WTC11 (cell line): ENCODE data around the gene RRAS. TPM values are rescaled to one million over a fixed set of nuclear protein-coding genes. Genes with fewer than 3 reads are reported as not detected.

ENCODE experiments used
- ATAC-seq: fragments of 200-7000 bp; cut with Tn5 transposase; 2 replicates; pipeline ENCODE4 v1.10.0; 2021; ENCODE audit warnings: mild to moderate bottlenecking, moderate library complexity
- CTCF ChIA-PET: fragments of 300-600 bp; sonication (Branson Sonifier 250); formaldehyde crosslinking; loops from one replicate; lab custom pipeline; 2021; ENCODE audit warnings: antibody characterized with exemption; lab: Charles Lee
- POLR2A ChIA-PET: fragments of 350-600 bp; sonication (Branson Sonifier 250); formaldehyde crosslinking; loops from one replicate; lab custom pipeline; 2021; ENCODE audit warnings: antibody characterized with exemption; lab: Charles Lee
- DNase-seq: peaks from one replicate; pipeline ENCODE4 v3.0.0; 2021; ENCODE audit warnings: low spot score
- H3K27ac Mint-ChIP-seq: 2 replicates; pipeline ENCODE4 v1.8.0; 2021; ENCODE audit warnings: mixed read lengths
- H3K27me3 Mint-ChIP-seq: 2 replicates; pipeline ENCODE4 v1.8.0; 2021; ENCODE audit warnings: low read depth, mild to moderate bottlenecking, moderate library complexity, mixed read lengths
- H3K36me3 Mint-ChIP-seq: 2 replicates; pipeline ENCODE4 v1.8.0; 2021; ENCODE audit warnings: mixed read lengths
- H3K4me1 Mint-ChIP-seq: 2 replicates; pipeline ENCODE4 v1.8.0; 2022; ENCODE audit warnings: mixed read lengths
- H3K4me3 Mint-ChIP-seq: 2 replicates; pipeline ENCODE4 v1.8.0; 2021; ENCODE audit warnings: mild to moderate bottlenecking, moderate library complexity, mixed read lengths
- H3K9me3 Mint-ChIP-seq: 2 replicates; pipeline ENCODE4 v1.8.0; 2021; ENCODE audit warnings: mixed read lengths
- ATF2 ChIP-seq: sonication (generic); formaldehyde crosslinking; IDR thresholded peaks from 2 replicates; pipeline ENCODE4 v1.8.1; 2022; ENCODE audit warnings: low read depth, missing genetic modification reagents, borderline replicate concordance
- ATF3 ChIP-seq: sonication (generic); formaldehyde crosslinking; conservative IDR thresholded peaks from 2 replicates; pipeline ENCODE4 v1.8.1; 2022; ENCODE audit warnings: mild to moderate bottlenecking, missing genetic modification reagents
- ATF6 ChIP-seq: sonication (generic); formaldehyde crosslinking; IDR thresholded peaks from 2 replicates; pipeline ENCODE4 v1.8.1; 2023; ENCODE audit warnings: mild to moderate bottlenecking, missing genetic modification reagents
- E2F5 ChIP-seq: sonication (generic); formaldehyde crosslinking; IDR thresholded peaks from 2 replicates; pipeline ENCODE4 v1.8.1; 2022; ENCODE audit warnings: mild to moderate bottlenecking, moderate library complexity, missing genetic modification reagents
- EMX1 ChIP-seq: fragments of 250-450 bp; sonication (Bioruptor Pico); IDR thresholded peaks from 2 replicates; pipeline ENCODE4 v1.8.0; 2021; ENCODE audit warnings: mild to moderate bottlenecking
- GTF2I ChIP-seq: fragments of 250-450 bp; sonication (Bioruptor Pico); conservative IDR thresholded peaks from 2 replicates; pipeline ENCODE4 v1.4.0; 2021; ENCODE audit warnings: mild to moderate bottlenecking
- KAT7 ChIP-seq: sonication (generic); formaldehyde crosslinking; IDR thresholded peaks from 2 replicates; pipeline ENCODE4 v1.8.1; 2023; ENCODE audit warnings: missing genetic modification reagents, mild to moderate bottlenecking, borderline replicate concordance
- PRDM15 ChIP-seq: sonication (generic); formaldehyde crosslinking; IDR thresholded peaks from 2 replicates; pipeline ENCODE4 v1.8.0; 2022; ENCODE audit warnings: missing genetic modification reagents
- PRRX2 ChIP-seq: fragments of 250-450 bp; sonication (Bioruptor Pico); IDR thresholded peaks from 2 replicates; pipeline ENCODE4 v1.8.0; 2021; ENCODE audit warnings: mild to moderate bottlenecking
- RELA ChIP-seq: sonication (generic); formaldehyde crosslinking; IDR thresholded peaks from 2 replicates; pipeline ENCODE4 v1.8.1; 2022; ENCODE audit warnings: missing genetic modification reagents, mild to moderate bottlenecking, borderline replicate concordance
- SOX15 ChIP-seq: fragments of 250-450 bp; sonication (Bioruptor Pico); IDR thresholded peaks from 2 replicates; pipeline ENCODE4 v1.9.0; 2021; ENCODE audit warnings: mild to moderate bottlenecking
- TCF7 ChIP-seq: sonication (generic); formaldehyde crosslinking; IDR thresholded peaks from 2 replicates; pipeline ENCODE4 v1.8.0; 2022; ENCODE audit warnings: mild to moderate bottlenecking, low read depth, missing genetic modification reagents, moderate library complexity
- TEAD1 ChIP-seq: sonication (generic); formaldehyde crosslinking; IDR thresholded peaks from 2 replicates; pipeline ENCODE4 v1.8.0; 2022; ENCODE audit warnings: mild to moderate bottlenecking, missing genetic modification reagents
- ZNF138 ChIP-seq: sonication (generic); formaldehyde crosslinking; conservative IDR thresholded peaks from 2 replicates; pipeline ENCODE4 v1.8.1; 2022; ENCODE audit warnings: mild to moderate bottlenecking, moderate library complexity, missing genetic modification reagents
- total RNA-seq: library from RNA; stranded (reverse); gene quantifications from 3 replicates; pipeline ENCODE4 v1.2.3, GENCODE V29; 2021

RRAS gene
- total RNA-seq, 1 experiment from 2014 or later: 11.4 TPM

- ChIA-PET POLR2A (no interaction called here), CTCF (interaction anchor here (1.2 kb wide), 1 partner anchor 12 kb away, joined by 3 read pairs; no protein-coding TSS in a partner anchor)
- H3K27ac Mint-ChIP-seq: no peak overlapping the region
- no peaks in the 10 kb centered on the region; the same call in 1 of the 2 replicates for H3K27me3 Mint-ChIP-seq
- no peak for TF ChIP-seq PRDM15 (CRISPR knock-in tag)
- TF ChIP-seq ATF6 (CRISPR knock-in tag): no peak
- TF ChIP-seq RELA (CRISPR knock-in tag): no peak
- no peak for TF ChIP-seq KAT7
- no peak for TF ChIP-seq PRRX2 (CRISPR knock-in tag)
- no peak for TF ChIP-seq TCF7 (CRISPR knock-in tag)
- TF ChIP-seq ZNF138: no peak
- no peak for DNase-seq
- no peaks in the 10 kb centered on the region for H3K9me3 Mint-ChIP-seq
- no peak for ATAC-seq
- peaks cover 29% of the 10 kb centered on the region for H3K36me3 Mint-ChIP-seq
- H3K4me3 Mint-ChIP-seq: peak overlapping the region; percentile 98
- H3K4me1 Mint-ChIP-seq: peaks cover 20% of the 10 kb centered on the region
Measured at GRCh38 chr19:49667473-49667872, 27.5 kb upstream of the RRAS start.

GRCh38 chr19:49666120-49666444 is 26.1 kb upstream of the RRAS start:
- peak; percentile 60 for DNase-seq
- peak; percentile 15 for ATAC-seq
- CTCF ChIA-PET: interaction anchor here (0.6 to 3.6 kb wide), 4 partner anchors 9 to 201 kb away, joined by 3 to 35 read pairs (median 10); partner anchors contain the start of genes PNKP, PRMT1 and SCAF1
- POLR2A ChIA-PET: interaction anchor here (2.7 kb wide), 1 partner anchor 10 kb away, joined by 29 read pairs; the partner anchor contains the start of gene PRMT1
- Mint-ChIP-seq H3K27me3 (no peaks in the 10 kb centered on the region; the same call in 1 of the 2 replicates), H3K27ac (no peak overlapping the region; the same call in 1 of the 2 replicates), H3K4me1 (peaks cover 12% of the 10 kb centered on the region)
- TF ChIP-seq ATF2 (CRISPR knock-in tag): no peak
- TF ChIP-seq GTF2I (CRISPR knock-in tag): no peak
- TF ChIP-seq TCF7 (CRISPR knock-in tag): no peak
- no peak for TF ChIP-seq TEAD1 (CRISPR knock-in tag)
- TF ChIP-seq SOX15 (CRISPR knock-in tag): no peak
- TF ChIP-seq ATF3: no peak
- no peak for TF ChIP-seq E2F5
- no peak for TF ChIP-seq EMX1 (CRISPR knock-in tag)
- TF ChIP-seq, all 79 proteins: peak for 0
- Mint-ChIP-seq H3K4me3 (peak overlapping the region; percentile 98), H3K36me3 (peaks cover 38% of the 10 kb centered on the region), H3K9me3 (no peaks in the 10 kb centered on the region)
